HEK293 (cell line): ENCODE measurements around the gene SEPTIN5.
A peak's percentile ranks its signal among the peaks of the same experiment; 100 is the strongest.

ENCODE experiments used
- BCL6B ChIP-seq: fragments of 450-650 bp; formaldehyde crosslinking; IDR thresholded peaks from 2 replicates; pipeline ENCODE4 v1.5.1; 2017; ENCODE audit warnings: missing biosample characterization, missing genetic modification characterization
- GLIS1 ChIP-seq: fragments of 450-650 bp; formaldehyde crosslinking; IDR thresholded peaks from 2 replicates; pipeline ENCODE4 v1.5.1; 2016; ENCODE audit warnings: missing biosample characterization, missing genetic modification characterization
- MEIS1 ChIP-seq: sonication (generic); formaldehyde crosslinking; IDR thresholded peaks from 2 replicates; pipeline ENCODE4 v1.8.1; 2022; ENCODE audit warnings: missing genetic modification reagents, mild to moderate bottlenecking, borderline replicate concordance
- PRDM1 ChIP-seq: fragments of 450-650 bp; formaldehyde crosslinking; IDR thresholded peaks from 2 replicates; pipeline ENCODE4; 2016; ENCODE audit warnings: missing biosample characterization, missing genetic modification characterization
- PRDM2 ChIP-seq: fragments of 450-650 bp; formaldehyde crosslinking; IDR thresholded peaks from 2 replicates; pipeline ENCODE4 v1.5.1; 2016; ENCODE audit warnings: missing biosample characterization, missing genetic modification characterization, borderline replicate concordance
- SP7 ChIP-seq: fragments of 450-650 bp; formaldehyde crosslinking; IDR thresholded peaks from 2 replicates; pipeline ENCODE4 v1.5.1; 2016; ENCODE audit warnings: missing biosample characterization, missing genetic modification characterization
- ZBTB10 ChIP-seq: fragments of 450-650 bp; formaldehyde crosslinking; IDR thresholded peaks from 2 replicates; pipeline ENCODE4 v1.5.1; 2016; ENCODE audit warnings: missing biosample characterization, missing genetic modification characterization
- ZBTB17 ChIP-seq: fragments of 450-650 bp; formaldehyde crosslinking; IDR thresholded peaks from 2 replicates; pipeline ENCODE4 v1.5.1; 2016; ENCODE audit warnings: missing biosample characterization, missing genetic modification characterization
- ZBTB8A ChIP-seq: fragments of 450-650 bp; formaldehyde crosslinking; IDR thresholded peaks from 2 replicates; pipeline ENCODE4 v1.5.1; 2016; ENCODE audit warnings: missing biosample characterization, missing genetic modification characterization
- ZFP69B ChIP-seq: fragments of 450-650 bp; formaldehyde crosslinking; IDR thresholded peaks from 2 replicates; pipeline ENCODE4 v1.5.1; 2016; ENCODE audit warnings: missing biosample characterization, missing genetic modification characterization
- ZIC2 ChIP-seq: fragments of 450-650 bp; formaldehyde crosslinking; IDR thresholded peaks from 2 replicates; pipeline ENCODE4 v1.5.1; 2016; ENCODE audit warnings: missing biosample characterization, missing genetic modification characterization
- ZNF2 ChIP-seq: fragments of 450-650 bp; formaldehyde crosslinking; IDR thresholded peaks from 2 replicates; pipeline ENCODE4 v1.5.1; 2016; ENCODE audit warnings: missing biosample characterization, missing genetic modification characterization
- ZNF202 ChIP-seq: fragments of 450-650 bp; formaldehyde crosslinking; IDR thresholded peaks from 2 replicates; pipeline ENCODE4 v1.5.1; 2016; ENCODE audit warnings: missing biosample characterization, missing genetic modification characterization, borderline replicate concordance
- ZNF24 ChIP-seq: fragments of 450-650 bp; formaldehyde crosslinking; IDR thresholded peaks from 2 replicates; pipeline ENCODE4 v1.5.1; 2016; ENCODE audit warnings: missing biosample characterization, missing genetic modification characterization
- ZNF362 ChIP-seq: fragments of 450-650 bp; formaldehyde crosslinking; IDR thresholded peaks from 2 replicates; pipeline ENCODE4 v1.5.1; 2016; ENCODE audit warnings: missing biosample characterization, missing genetic modification characterization
- ZNF391 ChIP-seq: fragments of 450-650 bp; formaldehyde crosslinking; IDR thresholded peaks from 2 replicates; pipeline ENCODE4 v1.5.1; 2016; ENCODE audit warnings: low read depth, missing biosample characterization, missing genetic modification characterization, borderline replicate concordance
- ZNF449 ChIP-seq: fragments of 450-650 bp; formaldehyde crosslinking; IDR thresholded peaks from 2 replicates; pipeline ENCODE4 v1.5.1; 2017; ENCODE audit warnings: missing biosample characterization, mild to moderate bottlenecking, missing genetic modification characterization, moderate library complexity
- ZNF639 ChIP-seq: fragments of 450-650 bp; formaldehyde crosslinking; IDR thresholded peaks from 2 replicates; pipeline ENCODE4 v1.5.1; 2016; ENCODE audit warnings: missing biosample characterization, missing genetic modification characterization
- ZNF670 ChIP-seq: fragments of 450-650 bp; formaldehyde crosslinking; IDR thresholded peaks from 2 replicates; pipeline ENCODE4 v1.5.1; 2016; ENCODE audit warnings: missing biosample characterization, missing genetic modification characterization, low read depth
- ZNF777 ChIP-seq: fragments of 450-650 bp; formaldehyde crosslinking; IDR thresholded peaks from 2 replicates; pipeline ENCODE4 v1.5.1; 2017; ENCODE audit warnings: missing biosample characterization, missing genetic modification characterization, borderline replicate concordance
- ZSCAN4 ChIP-seq: fragments of 450-650 bp; formaldehyde crosslinking; IDR thresholded peaks from 2 replicates; pipeline ENCODE4 v1.5.1; 2017; ENCODE audit warnings: missing biosample characterization, missing genetic modification characterization

The SEPTIN5 gene

GRCh38 chr22:19751497-19752245, 37.4 kb downstream of the SEPTIN5 start (continued):
- TF ChIP-seq PRDM2 (tag by site-specific recombination) (no peak), ZNF202 (tag by site-specific recombination) (no peak), SP7 (no peak), ZNF639 (tag by site-specific recombination) (no peak), ZIC2 (tag by site-specific recombination) (peak; percentile 80), MEIS1 (CRISPR knock-in tag) (no peak), ZBTB10 (tag by site-specific recombination) (no peak), ZBTB8A (no peak), ZSCAN4 (tag by site-specific recombination) (no peak), PRDM1 (tag by site-specific recombination) (no peak), ZNF391 (tag by site-specific recombination) (no peak), ZBTB17 (no peak), ZNF362 (no peak), ZNF449 (no peak), GLIS1 (peak; percentile 45; the same call in 1 of the 2 replicates), ZNF670 (tag by site-specific recombination) (no peak), ZNF777 (tag by site-specific recombination) (no peak), BCL6B (tag by site-specific recombination) (no peak), ZNF2 (no peak), ZNF24 (tag by site-specific recombination) (no peak), ZFP69B (tag by site-specific recombination) (peak; percentile 68)
